Caco-2 (cell line): Measurements from ENCODE around the gene C1orf198. TPM values are rescaled to one million over a fixed set of nuclear protein-coding genes. Genes with fewer than 3 reads are reported as not detected.

Experiments used
- BruUV-seq: library from RNA; stranded (reverse); fragments of 400-500 nt; replicated peaks from 2 replicates; lab custom pipeline; 2021; lab: Mats Ljungman, UMichigan
- CTCF ChIA-PET: fragments of 300-600 bp; sonication (Branson Sonifier 250); formaldehyde crosslinking; loops from one replicate; lab custom pipeline; 2022; ENCODE audit warnings: antibody characterized with exemption; lab: Charles Lee
- POLR2A ChIA-PET: fragments of 300-600 bp; sonication (Branson Sonifier 250); formaldehyde crosslinking; loops from one replicate; lab custom pipeline; 2022; ENCODE audit warnings: antibody characterized with exemption; lab: Charles Lee
- DNase-seq, 2 experiments: peaks; one replicate each; pipeline versions ENCODE4 v3.0.0 to v3.0.0-alpha.2; 2020 to 2022
- H3K27me3 ChIP-seq: replicated peaks from 2 replicates; pipeline ENCODE4 v1.6.0; 2011; ENCODE audit warnings: low read length; ENCODE audit not compliant: control insufficient read depth, insufficient read depth
- H3K36me3 ChIP-seq: 2 replicates; pipeline ENCODE4 v1.5.1; 2011; ENCODE audit warnings: low read length; ENCODE audit not compliant: control insufficient read depth, insufficient read depth
- H3K4me1 ChIP-seq: fragments of 250-450 bp; sonication (Bioruptor Pico); 2 replicates; pipeline ENCODE4 v1.5.1; 2020; ENCODE audit warnings: mild to moderate bottlenecking
- H3K4me3 ChIP-seq: 2 replicates; pipeline ENCODE4 v1.5.1; 2011; ENCODE audit warnings: low read depth, mild to moderate bottlenecking, control low read depth, low read length
- H3K9me3 ChIP-seq: fragments of 250-450 bp; sonication (Bioruptor Pico); 2 replicates; pipeline ENCODE4 v1.5.1; 2020; ENCODE audit warnings: mild to moderate bottlenecking, moderate library complexity
- H3K27ac Mint-ChIP-seq: one replicate; pipeline ENCODE4 v1.8.0; 2022; ENCODE audit warnings: mixed read lengths; ENCODE audit not compliant: unreplicated experiment
- H3K27me3 Mint-ChIP-seq: one replicate; pipeline ENCODE4 v1.8.0; 2022; ENCODE audit warnings: mixed read lengths; ENCODE audit not compliant: insufficient read depth, unreplicated experiment
- H3K36me3 Mint-ChIP-seq: one replicate; pipeline ENCODE4 v1.8.0; 2022; ENCODE audit warnings: mild to moderate bottlenecking, mixed read lengths; ENCODE audit not compliant: insufficient read depth, unreplicated experiment
- H3K4me1 Mint-ChIP-seq: one replicate; pipeline ENCODE4 v1.8.0; 2022; ENCODE audit warnings: low read depth, mixed read lengths; ENCODE audit not compliant: unreplicated experiment
- H3K4me3 Mint-ChIP-seq: one replicate; pipeline ENCODE4 v1.8.0; 2022; ENCODE audit warnings: mild to moderate bottlenecking, moderate library complexity, mixed read lengths; ENCODE audit not compliant: unreplicated experiment
- H3K9me3 Mint-ChIP-seq: one replicate; pipeline ENCODE4 v1.8.0; 2022; ENCODE audit warnings: mixed read lengths; ENCODE audit not compliant: unreplicated experiment
- intact Hi-C: fragments of 100-400 bp; cut with micrococcal nuclease; formaldehyde crosslinking; loops from one replicate; pipeline ENCODE4 v1.10.0; 2022; ENCODE audit not compliant: unreplicated experiment
- total RNA-seq: library from RNA; stranded (reverse); gene quantifications from 2 replicates; pipeline ENCODE4 v1.2.3, GENCODE V29; 2022
- TF ChIP-seq, protein P1 (sequence below), 2 experiments: fragments of 200-600 bp in 1 of 2; IDR thresholded peaks; 1 replicate in 1 of 2; 2 replicates in 1 of 2; pipeline versions ENCODE4 v1.5.1 to v1.8.0; 2011 to 2022; ENCODE audit warnings: antibody characterized with exemption in 1 of 2, control low read depth in 1 of 2, inconsistent platforms in 1 of 2, low read depth in 1 of 2, low read length in 1 of 2, mild to moderate bottlenecking in 1 of 2, moderate library complexity in 1 of 2; ENCODE audit not compliant: insufficient read depth in 1 of 2, severe bottlenecking in 1 of 2, unreplicated experiment in 1 of 2

Gene C1orf198
- total RNA-seq, 1 experiment from 2014 or later: 92.2 TPM

DNA sequence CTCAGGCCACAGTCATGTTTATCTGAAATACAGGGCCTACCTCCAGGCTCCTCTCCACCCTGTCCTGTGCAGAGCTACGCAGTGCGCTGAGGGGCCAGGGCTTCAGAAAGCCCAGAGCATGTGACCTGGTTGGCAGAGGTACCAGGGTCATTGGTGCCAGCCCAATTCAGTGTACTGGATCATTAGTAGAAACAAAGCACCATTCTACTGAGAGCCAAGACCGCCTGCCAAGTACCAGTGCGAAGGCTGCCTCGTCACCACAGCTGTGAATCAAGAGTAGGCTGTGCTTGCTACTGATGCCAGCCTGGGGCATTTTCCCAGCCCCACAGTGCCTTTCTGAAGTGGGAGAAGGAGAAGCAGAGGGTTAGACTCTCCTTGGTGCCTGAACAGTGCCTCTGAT, 61.3 kb downstream of the C1orf198 start:
- CTCF ChIA-PET: interaction anchor here (1.0 kb wide), 1 partner anchor 172 kb away, joined by 3 read pairs; the partner anchor contains the start of genes ARV1 and TTC13
- intact Hi-C loops: no loop called here
- Histone ChIP-seq H3K9me3 (peaks cover 10% of the 10 kb centered on the region), H3K36me3 (no peaks in the 10 kb centered on the region), H3K4me1 (no peaks in the 10 kb centered on the region), H3K4me3 (no peak overlapping the region), H3K27me3 (no peaks in the 10 kb centered on the region)
- POLR2A ChIA-PET: no interaction called here
- Mint-ChIP-seq H3K27me3 (no peaks in the 10 kb centered on the region), H3K27ac (no peak overlapping the region), H3K4me3 (no peak overlapping the region), H3K36me3 (no peaks in the 10 kb centered on the region), H3K4me1 (no peaks in the 10 kb centered on the region), H3K9me3 (peaks cover 9% of the 10 kb centered on the region)
- no peak for DNase-seq
- no TSS peak for BruUV-seq
- TF ChIP-seq, protein P1, sequence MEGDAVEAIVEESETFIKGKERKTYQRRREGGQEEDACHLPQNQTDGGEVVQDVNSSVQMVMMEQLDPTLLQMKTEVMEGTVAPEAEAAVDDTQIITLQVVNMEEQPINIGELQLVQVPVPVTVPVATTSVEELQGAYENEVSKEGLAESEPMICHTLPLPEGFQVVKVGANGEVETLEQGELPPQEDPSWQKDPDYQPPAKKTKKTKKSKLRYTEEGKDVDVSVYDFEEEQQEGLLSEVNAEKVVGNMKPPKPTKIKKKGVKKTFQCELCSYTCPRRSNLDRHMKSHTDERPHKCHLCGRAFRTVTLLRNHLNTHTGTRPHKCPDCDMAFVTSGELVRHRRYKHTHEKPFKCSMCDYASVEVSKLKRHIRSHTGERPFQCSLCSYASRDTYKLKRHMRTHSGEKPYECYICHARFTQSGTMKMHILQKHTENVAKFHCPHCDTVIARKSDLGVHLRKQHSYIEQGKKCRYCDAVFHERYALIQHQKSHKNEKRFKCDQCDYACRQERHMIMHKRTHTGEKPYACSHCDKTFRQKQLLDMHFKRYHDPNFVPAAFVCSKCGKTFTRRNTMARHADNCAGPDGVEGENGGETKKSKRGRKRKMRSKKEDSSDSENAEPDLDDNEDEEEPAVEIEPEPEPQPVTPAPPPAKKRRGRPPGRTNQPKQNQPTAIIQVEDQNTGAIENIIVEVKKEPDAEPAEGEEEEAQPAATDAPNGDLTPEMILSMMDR (IDR thresholded peaks at IDR 0.05; ENCODE audit: insufficient read depth in 1 of 2, low read depth in 1 of 2, low read length in 1 of 2, severe bottlenecking in 1 of 2, unreplicated experiment in 1 of 2): no peak

DNA sequence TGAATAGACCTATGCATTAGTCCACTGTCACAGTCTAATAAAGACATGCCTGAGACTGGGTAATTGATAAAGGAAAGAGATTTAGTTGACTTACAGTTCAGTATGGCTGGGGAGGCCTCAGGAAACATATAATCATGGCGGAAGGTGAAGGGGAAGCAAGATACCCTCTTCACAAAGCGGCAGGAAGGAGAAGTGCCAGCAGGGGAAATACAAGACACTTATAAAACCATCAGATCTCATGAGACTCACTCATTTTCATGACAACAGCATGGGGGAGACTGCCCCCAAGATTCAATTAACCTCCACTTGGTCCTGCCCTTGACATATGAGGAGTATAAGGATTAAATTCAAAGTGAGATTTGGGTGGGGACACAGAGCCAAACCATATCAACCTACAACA, 61.8 kb downstream of the C1orf198 start:
- Histone ChIP-seq H3K27me3 (no peaks in the 10 kb centered on the region), H3K4me1 (no peaks in the 10 kb centered on the region), H3K4me3 (no peak overlapping the region), H3K36me3 (no peaks in the 10 kb centered on the region), H3K9me3 (peaks cover 5% of the 10 kb centered on the region)
- H3K4me1 Mint-ChIP-seq: no peaks in the 10 kb centered on the region
- CTCF ChIA-PET: interaction anchor here (1.0 kb wide), 1 partner anchor 172 kb away, joined by 3 read pairs; the partner anchor contains the start of genes ARV1 and TTC13
- POLR2A ChIA-PET: no interaction called here
- H3K36me3 Mint-ChIP-seq: no peaks in the 10 kb centered on the region
- peaks cover 9% of the 10 kb centered on the region for H3K9me3 Mint-ChIP-seq
- no peaks in the 10 kb centered on the region for H3K27me3 Mint-ChIP-seq
- DNase-seq: no peak
- BruUV-seq: no TSS peak
- TF ChIP-seq, protein P1 (IDR thresholded peaks at IDR 0.05; ENCODE audit: insufficient read depth in 1 of 2, low read depth in 1 of 2, low read length in 1 of 2, severe bottlenecking in 1 of 2, unreplicated experiment in 1 of 2): no peak
- intact Hi-C loops: no loop called here
- no peak overlapping the region for H3K27ac Mint-ChIP-seq
- no peak overlapping the region for H3K4me3 Mint-ChIP-seq

DNA sequence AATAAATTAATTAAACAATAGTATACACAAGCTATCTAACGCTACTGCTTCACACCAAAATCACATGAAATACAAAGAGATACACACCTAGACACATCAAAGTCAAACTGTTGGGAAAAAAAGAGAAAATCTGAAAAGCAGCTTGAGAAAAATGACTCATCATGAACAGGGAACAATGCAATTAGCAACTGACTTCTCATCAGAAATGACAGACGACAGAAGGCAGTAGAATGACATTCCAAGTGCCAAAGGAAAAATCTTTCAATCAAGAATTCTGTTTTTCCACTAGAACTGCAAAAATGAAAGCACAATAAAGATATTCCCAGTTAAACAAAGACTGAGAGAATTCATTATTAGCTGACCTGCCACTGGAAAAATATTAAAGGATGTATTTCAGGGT, 63.9 kb downstream of the C1orf198 start:
- no peak for DNase-seq
- H3K36me3 ChIP-seq: no peaks in the 10 kb centered on the region
- Mint-ChIP-seq H3K27ac (no peak overlapping the region), H3K36me3 (no peaks in the 10 kb centered on the region), H3K27me3 (no peaks in the 10 kb centered on the region), H3K9me3 (peaks cover 9% of the 10 kb centered on the region), H3K4me1 (no peaks in the 10 kb centered on the region), H3K4me3 (no peak overlapping the region)
- intact Hi-C loops: no loop called here
- no peak overlapping the region for H3K4me3 ChIP-seq
- TF ChIP-seq, protein P1 (IDR thresholded peaks at IDR 0.05; ENCODE audit: insufficient read depth in 1 of 2, low read depth in 1 of 2, low read length in 1 of 2, severe bottlenecking in 1 of 2, unreplicated experiment in 1 of 2): no peak
- BruUV-seq: no TSS peak
- H3K9me3 ChIP-seq: no peaks in the 10 kb centered on the region
- H3K4me1 ChIP-seq: no peaks in the 10 kb centered on the region
- no peaks in the 10 kb centered on the region for H3K27me3 ChIP-seq
- POLR2A ChIA-PET: no interaction called here
- CTCF ChIA-PET: no interaction called here
